Activated CD4-positive, alpha-beta T cell treated with anti-CD3 and anti-CD28 coated beads for 36 hours (primary cell): ENCODE data around the gene ROR1. TPM values are rescaled to one million over a fixed set of nuclear protein-coding genes. Genes with fewer than 3 reads are reported as not detected.

Source experiments
- ATAC-seq: fragments of 200-7000 bp; cut with Tn5 transposase; one replicate; pipeline ENCODE4 v1.10.0; 2021; ENCODE audit warnings: mild to moderate bottlenecking, moderate library complexity
- CTCF ChIA-PET: fragments of 350-600 bp; sonication (Branson Sonifier 250); formaldehyde crosslinking; loops from one replicate; lab custom pipeline; 2021; ENCODE audit warnings: antibody characterized with exemption; lab: Charles Lee
- POLR2A ChIA-PET: fragments of 350-600 bp; sonication (Branson Sonifier 250); formaldehyde crosslinking; loops from one replicate; lab custom pipeline; 2021; ENCODE audit warnings: antibody characterized with exemption, inconsistent platforms; lab: Charles Lee
- DNase-seq: peaks from one replicate; pipeline ENCODE4 v3.0.0-alpha.2; 2020
- H3K27ac Mint-ChIP-seq: one replicate; pipeline ENCODE4 v1.8.0; 2021; ENCODE audit warnings: mixed read lengths
- H3K27me3 Mint-ChIP-seq: one replicate; pipeline ENCODE4 v1.8.0; 2021; ENCODE audit warnings: mixed read lengths
- H3K36me3 Mint-ChIP-seq: one replicate; pipeline ENCODE4 v1.8.0; 2021; ENCODE audit warnings: low read depth, mixed read lengths
- H3K4me1 Mint-ChIP-seq: one replicate; pipeline ENCODE4 v1.8.0; 2021; ENCODE audit warnings: mixed read lengths
- H3K4me3 Mint-ChIP-seq: one replicate; pipeline ENCODE4 v1.8.0; 2021; ENCODE audit warnings: mild to moderate bottlenecking, moderate library complexity, mixed read lengths
- H3K9me3 Mint-ChIP-seq: one replicate; pipeline ENCODE4 v1.8.0; 2021; ENCODE audit warnings: low read depth, mixed read lengths
- intact Hi-C, 2 experiments: fragments of 100-400 bp; cut with DNase I in 1 of 2; cut with micrococcal nuclease in 1 of 2; formaldehyde crosslinking; loops; one replicate each; pipeline versions ENCODE4 v1.14.2 to v1.15.1; 2022 to 2024; cut with DNase I, micrococcal nuclease
- total RNA-seq, 2 experiments: library from RNA; stranded (reverse); gene quantifications; one replicate each; pipeline ENCODE4 v1.2.3, GENCODE V29; 2021

ROR1 gene
- total RNA-seq, 2 experiments from 2014 or later: 0.21 TPM; not detected in 1

DNA sequence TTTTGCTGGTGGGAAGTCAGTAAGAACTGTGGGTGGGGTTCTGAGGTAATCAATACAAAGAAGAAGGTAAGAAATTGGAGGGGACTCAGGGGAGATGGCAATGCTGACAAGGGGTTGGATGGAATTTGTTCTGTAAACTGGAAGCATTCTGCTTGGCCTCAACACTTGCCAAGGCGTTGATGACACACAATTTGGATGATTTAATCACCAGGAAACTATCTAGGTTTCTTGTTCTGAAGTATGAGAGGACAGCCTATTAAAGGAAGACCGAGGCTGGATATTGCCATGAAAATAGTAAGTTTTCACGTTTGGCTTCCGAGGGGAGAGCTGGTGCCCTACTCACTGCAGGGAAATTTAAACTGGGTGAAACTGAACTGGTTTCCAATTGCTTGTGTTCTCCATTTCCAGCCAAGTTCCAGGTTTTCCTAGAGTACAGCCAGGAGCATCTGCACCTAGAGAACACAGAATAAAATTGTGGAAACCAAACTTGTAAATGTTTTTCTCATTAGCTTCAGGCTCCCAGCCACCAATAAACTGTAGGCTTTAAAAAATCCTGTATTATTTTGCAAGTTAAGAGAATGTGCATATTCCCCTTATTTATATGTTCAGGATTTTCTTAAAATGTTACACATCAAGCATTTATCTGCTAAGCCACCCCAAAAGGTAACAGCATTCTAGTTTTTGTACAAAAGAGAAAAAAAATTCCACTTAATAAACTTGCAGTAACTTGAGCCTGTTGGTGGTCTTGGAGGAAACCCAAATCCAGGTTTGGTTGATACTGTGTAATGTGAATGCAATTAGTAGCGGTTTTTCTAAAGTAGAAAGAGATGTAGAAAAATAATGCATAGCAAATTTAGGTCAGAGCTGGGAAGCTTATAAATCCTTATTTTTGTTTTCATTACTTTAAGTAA is 53.8 kb downstream of the ROR1 start:
- no peaks in the 10 kb centered on the region for H3K36me3 Mint-ChIP-seq
- no peak for DNase-seq
- POLR2A ChIA-PET: no interaction called here
- no peak overlapping the region for H3K4me3 Mint-ChIP-seq
- CTCF ChIA-PET: no interaction called here
- no peaks in the 10 kb centered on the region for H3K4me1 Mint-ChIP-seq
- ATAC-seq: no peak
- no peak overlapping the region for H3K27ac Mint-ChIP-seq
- peaks cover 10% of the 10 kb centered on the region for H3K27me3 Mint-ChIP-seq
- intact Hi-C loops: no loop called here
- H3K9me3 Mint-ChIP-seq: no peaks in the 10 kb centered on the region

DNA sequence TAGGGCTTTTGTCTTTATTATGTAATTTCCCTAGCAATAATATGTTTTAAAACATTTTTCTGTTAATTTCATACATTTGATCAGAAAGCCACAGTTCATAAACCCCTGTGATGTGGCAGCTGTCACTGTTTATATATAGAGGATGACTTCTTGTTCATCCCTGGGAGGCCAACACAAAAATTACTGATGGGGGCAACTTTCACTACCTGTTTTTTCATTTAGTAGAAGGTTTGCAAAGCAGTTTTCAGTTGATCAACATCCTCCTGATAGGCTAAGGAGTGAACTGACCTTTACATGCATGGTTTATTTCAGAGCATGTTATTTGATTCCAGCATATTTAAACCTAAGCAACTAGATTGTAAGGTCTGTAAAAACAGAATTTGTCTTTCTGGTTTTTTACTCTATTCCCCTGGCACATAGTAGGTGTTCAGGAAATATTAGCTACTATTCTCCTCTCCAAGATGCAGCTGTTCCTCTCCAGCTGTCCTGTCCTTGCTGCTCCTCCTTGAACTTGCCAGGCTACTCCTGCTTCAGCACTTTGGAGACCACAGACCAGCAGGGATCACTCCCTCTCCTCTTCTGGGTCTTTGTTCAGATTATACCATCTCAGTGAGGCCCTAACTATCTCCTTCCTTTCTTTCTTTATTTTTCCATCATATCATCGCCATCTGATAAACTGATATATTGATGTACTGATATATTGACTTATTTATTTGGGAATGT is 54.7 kb downstream of the ROR1 start:
- intact Hi-C loops: no loop called here
- H3K4me1 Mint-ChIP-seq: no peaks in the 10 kb centered on the region
- ATAC-seq (no peak), DNase-seq (no peak)
- no peak overlapping the region for H3K4me3 Mint-ChIP-seq
- no peaks in the 10 kb centered on the region for H3K36me3 Mint-ChIP-seq
- ChIA-PET CTCF (no interaction called here), POLR2A (interaction anchor here (0.7 kb wide), 1 partner anchor 940 kb away, joined by 3 read pairs; no protein-coding TSS in a partner anchor)
- H3K9me3 Mint-ChIP-seq: no peaks in the 10 kb centered on the region
- H3K27ac Mint-ChIP-seq: no peak overlapping the region
- H3K27me3 Mint-ChIP-seq: peaks cover 10% of the 10 kb centered on the region

DNA sequence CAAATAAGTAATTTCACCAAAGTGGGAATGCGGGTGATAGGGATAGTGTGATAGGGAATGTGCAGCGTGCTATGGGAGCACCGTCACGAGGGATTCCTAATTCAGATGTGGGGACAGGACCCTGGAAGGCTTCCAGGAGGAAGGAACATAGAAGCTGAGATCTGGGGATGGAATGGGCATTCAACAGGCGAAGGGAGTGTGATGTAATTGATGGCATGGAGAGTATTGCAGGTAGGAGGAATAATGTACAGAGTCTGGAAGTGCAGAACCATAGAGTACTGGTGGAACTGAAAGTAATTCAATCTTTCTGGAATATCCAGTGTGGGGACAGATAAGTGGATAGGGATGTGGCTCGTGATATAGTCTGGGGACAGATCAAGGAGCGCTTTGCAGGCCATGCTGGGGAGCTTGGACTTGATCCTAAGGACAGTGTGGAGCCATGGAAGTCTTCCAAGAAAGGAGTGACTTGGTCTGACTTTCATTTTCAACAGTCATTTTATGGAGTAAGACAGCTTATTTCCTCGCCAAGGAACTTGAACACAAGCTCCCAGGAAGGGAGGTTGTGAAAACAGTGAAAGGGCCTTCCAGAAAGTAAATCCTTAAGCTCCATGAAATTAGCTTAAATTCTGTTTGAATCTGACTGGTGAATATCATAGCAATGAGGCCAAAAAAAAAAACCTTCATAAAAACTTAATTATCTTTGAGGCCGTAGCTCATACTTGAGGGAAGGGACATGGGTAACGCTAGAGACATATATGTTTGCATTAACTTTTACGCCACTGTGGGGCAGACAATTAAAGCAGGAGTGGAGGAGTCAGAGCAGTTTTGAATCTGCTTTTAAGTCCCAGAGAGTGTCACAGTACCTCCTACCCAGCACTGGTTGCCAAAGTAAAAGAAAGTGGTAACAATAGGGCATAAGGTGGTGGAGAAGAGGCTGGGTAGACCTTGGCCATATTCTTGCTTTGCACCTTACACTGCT is 55.8 kb downstream of the ROR1 start:
- H3K4me1 Mint-ChIP-seq: no peaks in the 10 kb centered on the region
- no peak overlapping the region for H3K27ac Mint-ChIP-seq
- ATAC-seq: no peak
- H3K9me3 Mint-ChIP-seq: no peaks in the 10 kb centered on the region
- intact Hi-C loops: no loop called here
- H3K4me3 Mint-ChIP-seq: no peak overlapping the region
- no peaks in the 10 kb centered on the region for H3K36me3 Mint-ChIP-seq
- no peak for DNase-seq
- ChIA-PET CTCF (interaction anchor here (0.9 kb wide), 1 partner anchor 15 kb away, joined by 4 read pairs; no protein-coding TSS in a partner anchor), POLR2A (no interaction called here)
- H3K27me3 Mint-ChIP-seq: peaks cover 10% of the 10 kb centered on the region

DNA sequence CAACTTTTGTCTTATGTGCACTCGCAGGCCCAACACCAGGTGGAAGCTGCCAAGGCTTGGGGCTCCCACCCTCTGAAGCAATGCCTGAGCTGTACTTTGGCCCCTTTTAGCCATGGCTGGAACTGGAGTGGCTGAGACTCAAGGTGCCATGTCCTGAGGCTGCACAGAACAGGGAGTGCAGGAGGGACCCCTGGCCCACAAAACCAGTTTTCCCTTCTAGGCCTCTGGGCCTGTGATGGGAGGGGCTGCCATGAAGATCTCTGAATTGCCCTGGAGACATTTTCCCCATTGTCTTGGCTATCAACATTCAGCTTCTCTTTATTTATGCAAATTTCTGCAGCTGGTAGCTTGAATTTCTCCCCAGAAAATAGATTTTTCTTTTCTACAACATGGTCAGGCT is 57.6 kb downstream of the ROR1 start:
- Mint-ChIP-seq H3K27me3 (peaks cover 6% of the 10 kb centered on the region), H3K9me3 (no peaks in the 10 kb centered on the region), H3K4me3 (no peak overlapping the region), H3K27ac (no peak overlapping the region), H3K36me3 (no peaks in the 10 kb centered on the region), H3K4me1 (no peaks in the 10 kb centered on the region)
- intact Hi-C loops: no loop called here
- DNase-seq: no peak
- CTCF ChIA-PET: no interaction called here
- no peak for ATAC-seq
- POLR2A ChIA-PET: no interaction called here

DNA sequence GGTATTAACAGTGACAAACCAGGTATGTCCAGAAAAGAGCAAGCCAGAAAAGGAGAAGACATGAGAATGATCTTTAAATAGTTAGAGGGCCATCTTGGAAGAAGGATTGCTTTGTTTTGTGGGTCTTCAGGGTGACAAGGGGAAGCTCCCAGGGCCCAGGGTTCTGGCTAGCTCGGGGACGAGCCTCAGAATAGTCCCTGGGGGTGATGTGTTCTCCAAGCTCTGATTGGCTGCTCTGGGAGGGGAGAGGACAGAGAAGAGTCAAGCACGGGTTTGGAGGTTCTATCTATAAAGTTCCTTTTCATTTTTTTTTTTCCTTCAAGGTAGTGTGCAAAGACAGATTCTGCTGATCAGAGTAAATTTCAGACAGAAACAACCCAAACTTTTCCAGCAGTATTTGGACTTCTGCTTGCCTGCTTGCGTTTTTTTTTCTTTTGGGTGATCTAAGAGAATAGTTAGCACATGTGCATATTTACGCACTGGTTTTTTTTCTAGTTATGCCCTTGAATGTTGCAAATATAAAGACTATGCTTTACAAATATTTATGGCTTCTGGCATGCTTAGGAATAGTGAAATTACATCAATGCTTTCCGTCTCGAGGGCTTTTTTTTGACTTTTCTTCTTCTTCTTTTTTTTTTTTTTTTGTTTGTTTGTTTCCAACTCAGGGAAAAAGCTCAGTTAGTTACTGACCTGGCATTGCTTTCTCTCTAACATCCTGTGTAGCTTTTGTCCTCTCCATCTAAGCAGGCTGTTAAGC is 59.7 kb downstream of the ROR1 start:
- no peak overlapping the region for H3K27ac Mint-ChIP-seq
- intact Hi-C loops: no loop called here
- ATAC-seq: no peak

DNA sequence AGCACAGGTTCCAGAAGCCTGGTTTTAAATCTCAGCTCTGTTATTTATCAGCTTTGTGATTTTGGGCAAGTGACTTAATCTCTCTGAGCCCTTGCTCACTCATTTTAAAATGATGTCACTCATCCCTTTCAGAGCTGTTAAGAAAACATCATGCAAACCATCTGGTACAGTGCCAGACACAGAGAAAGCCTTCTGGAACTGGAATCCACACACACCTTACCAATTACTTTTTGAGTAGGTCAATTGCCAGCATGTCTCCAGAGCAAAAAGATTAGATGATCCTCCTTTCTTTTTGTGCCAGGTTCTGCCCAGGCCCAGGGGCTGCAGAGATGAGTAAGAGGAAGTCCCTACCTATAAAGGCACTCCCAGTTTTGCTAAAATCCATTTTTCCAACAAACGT is 61.3 kb downstream of the ROR1 start:
- H3K9me3 Mint-ChIP-seq: no peaks in the 10 kb centered on the region
- ChIA-PET POLR2A (no interaction called here), CTCF (no interaction called here)
- intact Hi-C loops: no loop called here
- H3K36me3 Mint-ChIP-seq: no peaks in the 10 kb centered on the region
- ATAC-seq (no peak), DNase-seq (no peak)
- no peaks in the 10 kb centered on the region for H3K4me1 Mint-ChIP-seq
- no peak overlapping the region for H3K27ac Mint-ChIP-seq
- H3K4me3 Mint-ChIP-seq: no peak overlapping the region
- H3K27me3 Mint-ChIP-seq: no peaks in the 10 kb centered on the region

More for the DNA sequence above, 59.7 kb downstream of the ROR1 start:
- Mint-ChIP-seq H3K36me3 (no peaks in the 10 kb centered on the region), H3K9me3 (no peaks in the 10 kb centered on the region), H3K4me1 (no peaks in the 10 kb centered on the region), H3K4me3 (no peak overlapping the region), H3K27me3 (peaks cover 6% of the 10 kb centered on the region)
- ChIA-PET POLR2A (no interaction called here), CTCF (no interaction called here)
- DNase-seq: no peak

DNA sequence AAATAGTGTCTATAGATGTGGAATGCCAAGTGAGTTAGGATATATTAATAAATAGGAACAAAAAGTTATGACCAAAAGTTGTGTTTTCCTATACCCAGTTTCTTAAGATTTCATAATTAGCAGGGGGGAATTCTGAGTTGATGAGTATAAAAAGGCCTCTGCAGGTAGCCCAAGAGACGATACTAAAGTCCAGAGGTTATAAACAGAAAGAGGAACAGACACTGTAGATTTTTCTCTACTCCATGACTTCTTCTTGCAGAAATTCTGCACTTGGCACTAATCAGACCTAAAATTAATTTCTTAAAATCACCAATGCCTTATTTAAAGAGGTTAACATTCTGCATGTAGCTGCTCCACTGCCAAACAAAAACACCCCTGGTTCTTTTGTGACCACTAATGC is 62.6 kb downstream of the ROR1 start:
- DNase-seq (no peak), ATAC-seq (no peak)
- Mint-ChIP-seq H3K36me3 (no peaks in the 10 kb centered on the region), H3K4me1 (no peaks in the 10 kb centered on the region), H3K4me3 (no peak overlapping the region), H3K9me3 (no peaks in the 10 kb centered on the region), H3K27me3 (no peaks in the 10 kb centered on the region), H3K27ac (no peak overlapping the region)
- CTCF ChIA-PET: no interaction called here
- intact Hi-C loops: no loop called here
- POLR2A ChIA-PET: no interaction called here

DNA sequence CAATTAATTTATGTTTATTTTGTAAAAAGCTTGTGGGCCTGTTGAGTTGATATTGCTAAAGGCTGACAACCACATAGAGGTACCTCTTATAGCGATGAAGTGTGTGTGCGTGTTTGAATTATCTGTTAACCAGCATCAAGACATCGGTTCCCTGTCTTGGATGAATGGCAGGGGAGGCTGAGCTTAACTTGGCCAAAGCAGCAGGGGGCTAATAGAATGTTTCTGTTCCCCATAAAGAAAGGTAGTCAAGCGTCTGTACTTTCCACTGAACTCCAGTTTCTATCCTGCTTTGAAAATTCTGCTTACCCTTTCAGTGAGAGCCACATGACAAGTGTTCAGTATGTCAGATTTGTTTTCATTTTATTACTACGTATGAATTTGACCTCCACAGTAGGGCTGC is 63.0 kb downstream of the ROR1 start:
- H3K4me3 Mint-ChIP-seq: no peak overlapping the region
- intact Hi-C loops: no loop called here
- ChIA-PET CTCF (no interaction called here), POLR2A (no interaction called here)
- DNase-seq (no peak), ATAC-seq (no peak)
- no peaks in the 10 kb centered on the region for H3K27me3 Mint-ChIP-seq
- H3K36me3 Mint-ChIP-seq: no peaks in the 10 kb centered on the region
- H3K27ac Mint-ChIP-seq: no peak overlapping the region
- H3K4me1 Mint-ChIP-seq: no peaks in the 10 kb centered on the region
- no peaks in the 10 kb centered on the region for H3K9me3 Mint-ChIP-seq

DNA sequence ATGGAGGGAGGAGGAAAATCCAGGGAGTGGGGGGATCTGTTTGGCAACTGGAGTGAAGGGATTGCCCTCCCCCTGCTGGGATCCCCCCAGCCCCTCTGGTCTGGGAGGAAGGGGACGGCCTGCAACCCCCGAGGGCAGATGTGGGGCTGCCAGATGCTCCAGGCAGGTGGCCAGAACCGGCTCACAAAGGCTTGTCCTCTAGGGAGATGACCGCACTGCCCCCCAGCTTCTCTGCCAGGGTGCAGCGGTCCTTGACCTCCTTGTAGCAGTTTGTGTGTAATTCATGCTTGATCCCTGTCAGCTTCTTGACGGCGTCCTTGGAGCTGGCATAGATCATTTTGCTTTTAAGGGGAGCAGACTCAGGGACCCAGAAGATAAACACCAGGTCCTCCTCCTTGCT is 69.2 kb downstream of the ROR1 start:
- Mint-ChIP-seq H3K9me3 (no peaks in the 10 kb centered on the region), H3K4me3 (no peak overlapping the region), H3K4me1 (no peaks in the 10 kb centered on the region), H3K27me3 (peaks cover 5% of the 10 kb centered on the region), H3K27ac (no peak overlapping the region), H3K36me3 (no peaks in the 10 kb centered on the region)
- CTCF ChIA-PET: no interaction called here
- intact Hi-C loops: no loop called here
- DNase-seq (no peak), ATAC-seq (no peak)
- POLR2A ChIA-PET: no interaction called here

DNA sequence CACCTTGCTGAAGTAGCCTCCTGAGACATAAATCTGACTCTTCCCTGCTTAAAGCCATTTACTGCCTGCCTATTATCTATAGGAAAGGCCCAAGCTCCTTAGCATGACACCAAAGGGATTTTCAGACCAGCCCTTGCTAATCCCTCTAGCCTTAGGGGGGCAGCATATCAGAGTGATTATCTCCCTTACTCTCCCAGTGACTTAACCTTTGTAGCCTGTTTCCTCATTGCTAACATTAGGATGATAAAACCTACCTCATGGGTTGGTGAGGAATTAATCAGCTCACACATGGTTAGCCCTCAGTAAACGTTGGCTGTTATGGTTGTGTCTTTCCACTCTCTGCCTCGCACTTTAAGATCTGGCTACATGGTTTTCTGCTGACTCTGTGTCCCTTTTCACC is 70.1 kb downstream of the ROR1 start:
- Mint-ChIP-seq H3K4me3 (no peak overlapping the region), H3K36me3 (no peaks in the 10 kb centered on the region), H3K27me3 (peaks cover 5% of the 10 kb centered on the region), H3K27ac (no peak overlapping the region), H3K9me3 (no peaks in the 10 kb centered on the region), H3K4me1 (no peaks in the 10 kb centered on the region)
- intact Hi-C loops: no loop called here
- ChIA-PET POLR2A (no interaction called here), CTCF (interaction anchor here (1.4 kb wide), 1 partner anchor 14 kb away, joined by 4 read pairs; no protein-coding TSS in a partner anchor)
- DNase-seq (no peak), ATAC-seq (no peak)
